ENCODE data around the gene ACKR3. TPM values are rescaled to one million over a fixed set of nuclear protein-coding genes. Genes with fewer than 3 reads are reported as not detected.

Gene ACKR3
- total RNA-seq, 2 experiments from 2014 or later, result 0.86 to 1.6 TPM

- CTCF ChIA-PET, result no interaction called here
Measured at GRCh38 chr2:236623816-236624215, 54.2 kb downstream of the ACKR3 start.

GRCh38 chr2:236625156-236625690, 55.6 kb downstream of the ACKR3 start:
- ChIA-PET CTCF (no interaction called here), POLR2A (no interaction called here)

More at GRCh38 chr2:236623816-236624215, 54.2 kb downstream of the ACKR3 start:
- POLR2A ChIA-PET, result no interaction called here

GRCh38 chr2:236626391-236627150, 56.9 kb downstream of the ACKR3 start:
- CTCF ChIA-PET, result no interaction called here
- POLR2A ChIA-PET, result no interaction called here

GRCh38 chr2:236627193-236627592, 57.6 kb downstream of the ACKR3 start:
- ChIA-PET CTCF (no interaction called here), POLR2A (no interaction called here)

- CTCF ChIA-PET, result no interaction called here
- POLR2A ChIA-PET, result no interaction called here
Measured at GRCh38 chr2:236627841-236628240, 58.2 kb downstream of the ACKR3 start.

- CTCF ChIA-PET, result no interaction called here
- POLR2A ChIA-PET, result no interaction called here
Measured at GRCh38 chr2:236628256-236628901, 58.8 kb downstream of the ACKR3 start.

GRCh38 chr2:236628981-236629605, 59.5 kb downstream of the ACKR3 start:
- ChIA-PET POLR2A (no interaction called here), CTCF (no interaction called here)

GRCh38 chr2:236629961-236630872, 60.6 kb downstream of the ACKR3 start:
- ChIA-PET CTCF (no interaction called here), POLR2A (no interaction called here)

- ChIA-PET POLR2A (no interaction called here), CTCF (no interaction called here)
Measured at GRCh38 chr2:236631281-236631855, 61.7 kb downstream of the ACKR3 start.

- ChIA-PET CTCF (no interaction called here), POLR2A (no interaction called here)
Measured at GRCh38 chr2:236631856-236632291, 62.2 kb downstream of the ACKR3 start.
